Measurements from ENCODE around the gene MACROH2A1. TPM values are rescaled to one million over a fixed set of nuclear protein-coding genes. Genes with fewer than 3 reads are reported as not detected.

MACROH2A1 gene
- total and polyA plus RNA-seq, 9 of the 15 experiments (the other 6 are each of a cell fraction or from before 2014, with no cell fraction given), result 44.9 to 289 (median 193) TPM

DNA sequence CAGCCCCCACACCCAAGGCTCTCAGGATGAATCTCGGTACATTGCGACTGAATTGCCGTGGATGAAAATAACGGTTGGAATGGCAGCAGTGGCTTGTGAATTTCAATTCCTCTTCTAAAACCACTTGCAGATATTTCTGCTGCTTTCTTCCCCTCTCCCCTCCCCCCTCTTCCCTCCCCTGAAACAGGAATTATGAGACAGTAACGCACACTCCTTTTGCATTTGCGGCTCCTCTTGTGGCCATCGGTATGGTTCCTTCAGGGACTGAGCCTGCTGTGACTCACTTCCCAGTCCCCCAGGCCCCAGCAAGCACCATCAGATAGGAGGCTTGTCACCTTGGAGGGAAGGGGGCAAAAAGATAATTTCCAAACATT lies 38.4 kb upstream of the MACROH2A1 start (continued):
- no peak for TF ChIP-seq ZNF395 (CRISPR knock-in tag; IDR thresholded peaks at IDR 0.05)
- no peak for TF ChIP-seq ZNF134 (CRISPR knock-in tag; conservative IDR thresholded peaks at IDR 0.05)
- no peak for TF ChIP-seq EWSR1 (IDR thresholded peaks at IDR 0.05; ENCODE audit: borderline replicate concordance, low read depth, partially characterized antibody)
- no peak for TF ChIP-seq ZNF583 (CRISPR knock-in tag; IDR thresholded peaks at IDR 0.05)
- TF ChIP-seq XRCC3 (IDR thresholded peaks at IDR 0.05), result no peak
- no peak; a peak in 1 of 4 replicates for TF ChIP-seq RAD21 (CRISPR knock-in tag; conservative IDR thresholded peaks at IDR 0.05 in 1 of 2, IDR thresholded peaks at IDR 0.05 in 1 of 2)
- TF ChIP-seq RBM25 (IDR thresholded peaks at IDR 0.05; ENCODE audit: low read depth, low read length, severe bottlenecking), result no peak
- TF ChIP-seq NFATC3 (IDR thresholded peaks at IDR 0.05), result no peak
- TF ChIP-seq MEF2D (tag; conservative IDR thresholded peaks at IDR 0.05; ENCODE audit: low read depth), result no peak
- TF ChIP-seq PPARD (CRISPR knock-in tag; IDR thresholded peaks at IDR 0.05), result no peak
- no peak for TF ChIP-seq PHB2 (IDR thresholded peaks at IDR 0.05; ENCODE audit: low read depth)
- TF ChIP-seq ZNF445 (CRISPR knock-in tag; IDR thresholded peaks at IDR 0.05; ENCODE audit: low read depth), result no peak
- TF ChIP-seq, protein P1, sequence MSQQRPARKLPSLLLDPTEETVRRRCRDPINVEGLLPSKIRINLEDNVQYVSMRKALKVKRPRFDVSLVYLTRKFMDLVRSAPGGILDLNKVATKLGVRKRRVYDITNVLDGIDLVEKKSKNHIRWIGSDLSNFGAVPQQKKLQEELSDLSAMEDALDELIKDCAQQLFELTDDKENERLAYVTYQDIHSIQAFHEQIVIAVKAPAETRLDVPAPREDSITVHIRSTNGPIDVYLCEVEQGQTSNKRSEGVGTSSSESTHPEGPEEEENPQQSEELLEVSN (IDR thresholded peaks at IDR 0.05; ENCODE audit: borderline replicate concordance in 1 of 2, extremely low read depth in 1 of 2, insufficient read depth in 1 of 2, insufficient read length in 1 of 2, low read depth in 1 of 2, low read length in 1 of 2, poor library complexity in 1 of 2, severe bottlenecking in 1 of 2), result peak in 1 of 2 experiments; percentile 5
- TF ChIP-seq TAF7 (tag; IDR thresholded peaks at IDR 0.05), result no peak
- no peak for TF ChIP-seq BRF2 (IDR thresholded peaks at IDR 0.05; ENCODE audit: borderline replicate concordance, insufficient read depth, insufficient read length)
- no peak for TF ChIP-seq SMC3 (conservative IDR thresholded peaks at IDR 0.05; ENCODE audit: insufficient read depth, low read depth, low read length)
- TF ChIP-seq SRSF9 (IDR thresholded peaks at IDR 0.05; ENCODE audit: borderline replicate concordance, low read depth, low read length), result no peak
- TF ChIP-seq, protein P2, sequence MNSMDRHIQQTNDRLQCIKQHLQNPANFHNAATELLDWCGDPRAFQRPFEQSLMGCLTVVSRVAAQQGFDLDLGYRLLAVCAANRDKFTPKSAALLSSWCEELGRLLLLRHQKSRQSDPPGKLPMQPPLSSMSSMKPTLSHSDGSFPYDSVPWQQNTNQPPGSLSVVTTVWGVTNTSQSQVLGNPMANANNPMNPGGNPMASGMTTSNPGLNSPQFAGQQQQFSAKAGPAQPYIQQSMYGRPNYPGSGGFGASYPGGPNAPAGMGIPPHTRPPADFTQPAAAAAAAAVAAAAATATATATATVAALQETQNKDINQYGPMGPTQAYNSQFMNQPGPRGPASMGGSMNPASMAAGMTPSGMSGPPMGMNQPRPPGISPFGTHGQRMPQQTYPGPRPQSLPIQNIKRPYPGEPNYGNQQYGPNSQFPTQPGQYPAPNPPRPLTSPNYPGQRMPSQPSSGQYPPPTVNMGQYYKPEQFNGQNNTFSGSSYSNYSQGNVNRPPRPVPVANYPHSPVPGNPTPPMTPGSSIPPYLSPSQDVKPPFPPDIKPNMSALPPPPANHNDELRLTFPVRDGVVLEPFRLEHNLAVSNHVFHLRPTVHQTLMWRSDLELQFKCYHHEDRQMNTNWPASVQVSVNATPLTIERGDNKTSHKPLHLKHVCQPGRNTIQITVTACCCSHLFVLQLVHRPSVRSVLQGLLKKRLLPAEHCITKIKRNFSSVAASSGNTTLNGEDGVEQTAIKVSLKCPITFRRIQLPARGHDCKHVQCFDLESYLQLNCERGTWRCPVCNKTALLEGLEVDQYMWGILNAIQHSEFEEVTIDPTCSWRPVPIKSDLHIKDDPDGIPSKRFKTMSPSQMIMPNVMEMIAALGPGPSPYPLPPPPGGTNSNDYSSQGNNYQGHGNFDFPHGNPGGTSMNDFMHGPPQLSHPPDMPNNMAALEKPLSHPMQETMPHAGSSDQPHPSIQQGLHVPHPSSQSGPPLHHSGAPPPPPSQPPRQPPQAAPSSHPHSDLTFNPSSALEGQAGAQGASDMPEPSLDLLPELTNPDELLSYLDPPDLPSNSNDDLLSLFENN (IDR thresholded peaks at IDR 0.05; ENCODE audit: low read depth in 2 of 2, low read length in 2 of 2), result no peak
- TF ChIP-seq, protein P3, sequence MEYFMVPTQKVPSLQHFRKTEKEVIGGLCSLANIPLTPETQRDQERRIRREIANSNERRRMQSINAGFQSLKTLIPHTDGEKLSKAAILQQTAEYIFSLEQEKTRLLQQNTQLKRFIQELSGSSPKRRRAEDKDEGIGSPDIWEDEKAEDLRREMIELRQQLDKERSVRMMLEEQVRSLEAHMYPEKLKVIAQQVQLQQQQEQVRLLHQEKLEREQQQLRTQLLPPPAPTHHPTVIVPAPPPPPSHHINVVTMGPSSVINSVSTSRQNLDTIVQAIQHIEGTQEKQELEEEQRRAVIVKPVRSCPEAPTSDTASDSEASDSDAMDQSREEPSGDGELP (CRISPR knock-in tag; IDR thresholded peaks at IDR 0.05; ENCODE audit: borderline replicate concordance), result no peak
- no peak; the same call in none of the 2 replicates for TF ChIP-seq ZNF175 (CRISPR knock-in tag; IDR thresholded peaks at IDR 0.05; ENCODE audit: low read depth)

Data from K562 (cell line).